HUES64 (cell line): Measurements from ENCODE around the gene SEMA5A.

Experiments used
- H3K27ac ChIP-seq: 2 replicates; pipeline ENCODE4 v1.7.0; 2013; ENCODE audit warnings: low read depth, low read length, inconsistent platforms
- H3K27me3 ChIP-seq: 2 replicates; pipeline ENCODE4 v1.6.1; 2013; ENCODE audit warnings: mild to moderate bottlenecking, low read length; ENCODE audit not compliant: insufficient read depth
- H3K36me3 ChIP-seq: 2 replicates; pipeline ENCODE4 v1.6.1; 2013; ENCODE audit warnings: mild to moderate bottlenecking, low read length; ENCODE audit not compliant: insufficient read depth
- H3K4me1 ChIP-seq: 2 replicates; pipeline ENCODE4 v1.6.1; 2013; ENCODE audit warnings: mild to moderate bottlenecking, low read length, moderate library complexity; ENCODE audit not compliant: insufficient read depth
- H3K4me3 ChIP-seq: 2 replicates; pipeline ENCODE4 v1.5.1; 2013; ENCODE audit warnings: mild to moderate bottlenecking, low read length, moderate library complexity
- H3K9ac ChIP-seq: 2 replicates; pipeline ENCODE4 v1.6.1; 2013; ENCODE audit warnings: mild to moderate bottlenecking, low read depth, low read length
- H3K9me3 ChIP-seq: 2 replicates; pipeline ENCODE4 v1.6.1; 2013; ENCODE audit warnings: low read depth, low read length; ENCODE audit not compliant: insufficient read depth
- WGBS: fragments of 150-250, 120-280 bp; methylation state at CpG from one replicate; pipeline ENCODE4 v1.1.7; 2013; ENCODE audit warnings: missing lambda C conversion rate; 5-methylcytosine and 5-hydroxymethylcytosine counted together

The SEMA5A gene

DNA sequence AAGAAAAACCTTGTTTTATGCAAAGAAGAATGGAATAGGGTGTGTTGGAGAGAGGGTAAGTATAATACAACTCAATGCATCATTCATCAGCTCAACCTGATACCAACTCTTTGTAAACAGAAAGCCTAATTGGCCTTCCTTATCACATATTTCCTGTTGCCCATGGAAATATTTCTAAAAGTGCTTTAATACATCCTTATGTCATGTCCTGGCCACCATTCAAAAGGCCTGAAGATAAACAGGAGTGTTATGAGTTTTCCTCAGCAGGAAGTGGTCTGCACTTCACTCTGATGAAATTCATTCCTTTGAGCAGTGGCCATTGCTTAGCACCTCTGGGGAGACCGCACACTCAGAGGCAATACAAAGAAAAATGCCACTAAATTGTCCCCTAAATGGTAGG lies 511.2 kb downstream of the SEMA5A start:
- no peak overlapping the region for H3K4me3 ChIP-seq
- H3K36me3 ChIP-seq = no peaks in the 10 kb centered on the region
- H3K27me3 ChIP-seq = no peaks in the 10 kb centered on the region
- no peak overlapping the region for H3K9ac ChIP-seq
- H3K4me1 ChIP-seq = 0 out of 2 replicates have a peak, but pooled peaks cover 5% of the 10 kb centered on the region
- H3K27ac ChIP-seq = no peak overlapping the region
- 95% methylated on average over 1 of the region's 1 CpG for WGBS
- no peaks in the 10 kb centered on the region for H3K9me3 ChIP-seq

DNA sequence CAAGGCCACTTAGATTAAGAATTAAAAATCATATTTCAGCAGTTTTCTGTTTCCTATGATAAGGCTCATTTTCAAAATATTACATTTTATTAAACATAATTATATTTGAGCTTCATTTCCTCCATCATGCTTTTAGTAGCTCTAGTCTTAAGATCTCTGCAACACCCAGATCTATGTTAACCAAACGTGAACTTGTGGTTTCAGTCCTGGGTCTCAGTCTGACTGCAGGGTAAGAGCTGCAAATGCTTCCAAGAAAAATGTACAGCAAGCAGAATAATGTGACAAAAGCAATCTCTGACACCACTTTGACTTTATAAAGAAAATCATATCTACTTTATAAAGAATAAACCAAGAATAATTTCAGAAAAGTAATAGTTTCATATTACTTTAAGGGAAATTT lies 512.4 kb downstream of the SEMA5A start:
- Histone ChIP-seq H3K4me1 (0 out of 2 replicates have a peak, but pooled peaks cover 5% of the 10 kb centered on the region), H3K9me3 (no peaks in the 10 kb centered on the region), H3K36me3 (no peaks in the 10 kb centered on the region), H3K27me3 (no peaks in the 10 kb centered on the region), H3K27ac (no peak overlapping the region), H3K9ac (no peak overlapping the region), H3K4me3 (no peak overlapping the region)
- WGBS = 89% methylated on average over 1 of the region's 1 CpG

DNA sequence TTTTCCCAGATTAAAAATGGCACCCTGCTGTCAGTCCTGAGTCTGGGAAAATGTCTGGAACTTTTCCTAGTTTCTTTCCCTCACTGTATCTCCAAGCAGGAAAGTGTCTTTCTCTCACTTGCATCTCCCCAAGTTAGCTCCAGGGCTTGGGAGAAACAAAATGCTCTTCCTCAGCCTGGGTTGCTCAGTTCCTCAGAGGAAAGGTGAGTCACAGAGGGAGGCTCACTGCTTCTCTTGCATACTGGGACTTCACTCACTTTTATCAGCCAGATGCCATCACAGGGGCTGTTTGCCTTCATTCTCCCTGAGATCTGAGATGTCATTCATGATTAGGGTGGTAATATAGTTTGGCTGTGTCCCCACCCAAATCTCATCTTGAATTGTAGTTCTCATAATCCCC lies 519.9 kb downstream of the SEMA5A start:
- H3K4me3 ChIP-seq = no peak overlapping the region
- H3K9me3 ChIP-seq = peaks cover 21% of the 10 kb centered on the region; the same call in 1 of the 2 replicates
- no peaks in the 10 kb centered on the region for H3K36me3 ChIP-seq
- H3K27ac ChIP-seq = no peak overlapping the region
- no peak overlapping the region for H3K9ac ChIP-seq
- no peaks in the 10 kb centered on the region for H3K4me1 ChIP-seq
- no peaks in the 10 kb centered on the region for H3K27me3 ChIP-seq

DNA sequence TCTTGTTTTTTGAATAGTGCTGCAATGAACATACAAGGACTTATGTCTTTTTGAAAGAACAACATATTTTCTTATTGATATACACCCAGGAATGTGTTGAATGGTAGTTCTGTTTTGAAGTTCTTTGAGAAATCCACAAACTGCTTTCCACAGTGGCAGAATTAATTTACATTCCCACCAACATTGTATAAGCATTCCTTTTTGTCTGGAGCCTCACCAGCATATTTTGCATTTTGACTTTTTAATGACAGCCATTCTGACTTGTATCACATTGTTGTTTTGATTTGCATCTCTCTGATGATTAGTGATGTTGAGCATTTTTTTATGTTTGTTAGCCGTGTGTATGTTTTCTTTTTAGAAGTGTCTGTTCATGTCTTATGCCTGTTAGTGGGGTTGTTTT lies 524.9 kb downstream of the SEMA5A start:
- no peak overlapping the region for H3K27ac ChIP-seq
- WGBS = 82% methylated on average over 1 of the region's 1 CpG
- H3K9me3 ChIP-seq = peaks cover 16% of the 10 kb centered on the region; the same call in 1 of the 2 replicates
- H3K36me3 ChIP-seq = no peaks in the 10 kb centered on the region
- H3K4me3 ChIP-seq = no peak overlapping the region
- H3K4me1 ChIP-seq = no peaks in the 10 kb centered on the region
- no peak overlapping the region for H3K9ac ChIP-seq
- no peaks in the 10 kb centered on the region for H3K27me3 ChIP-seq

- H3K9me3 ChIP-seq = no peaks in the 10 kb centered on the region
- H3K36me3 ChIP-seq = no peaks in the 10 kb centered on the region
- no peaks in the 10 kb centered on the region for H3K27me3 ChIP-seq
- H3K27ac ChIP-seq = no peak overlapping the region
- H3K9ac ChIP-seq = no peak overlapping the region
- H3K4me3 ChIP-seq = no peak overlapping the region
- no peaks in the 10 kb centered on the region for H3K4me1 ChIP-seq
- 84% methylated on average over 2 of the region's 2 CpGs for WGBS
Measured at GRCh38 chr5:9015937-9016270, 530.0 kb downstream of the SEMA5A start.

GRCh38 chr5:9015260-9015936 lies 530.5 kb downstream of the SEMA5A start:
- 58% methylated on average over 3 of the region's 5 CpGs for WGBS
- Histone ChIP-seq H3K27ac (no peak overlapping the region), H3K9ac (no peak overlapping the region), H3K9me3 (no peaks in the 10 kb centered on the region), H3K4me1 (no peaks in the 10 kb centered on the region), H3K4me3 (no peak overlapping the region), H3K27me3 (no peaks in the 10 kb centered on the region), H3K36me3 (no peaks in the 10 kb centered on the region)

- Histone ChIP-seq H3K9me3 (no peaks in the 10 kb centered on the region), H3K36me3 (no peaks in the 10 kb centered on the region), H3K9ac (no peak overlapping the region), H3K27me3 (no peaks in the 10 kb centered on the region), H3K4me3 (no peak overlapping the region), H3K4me1 (no peaks in the 10 kb centered on the region), H3K27ac (no peak overlapping the region)
- 95% methylated on average over 6 of the region's 6 CpGs for WGBS
Measured at GRCh38 chr5:9013147-9013546, 532.7 kb downstream of the SEMA5A start.

DNA sequence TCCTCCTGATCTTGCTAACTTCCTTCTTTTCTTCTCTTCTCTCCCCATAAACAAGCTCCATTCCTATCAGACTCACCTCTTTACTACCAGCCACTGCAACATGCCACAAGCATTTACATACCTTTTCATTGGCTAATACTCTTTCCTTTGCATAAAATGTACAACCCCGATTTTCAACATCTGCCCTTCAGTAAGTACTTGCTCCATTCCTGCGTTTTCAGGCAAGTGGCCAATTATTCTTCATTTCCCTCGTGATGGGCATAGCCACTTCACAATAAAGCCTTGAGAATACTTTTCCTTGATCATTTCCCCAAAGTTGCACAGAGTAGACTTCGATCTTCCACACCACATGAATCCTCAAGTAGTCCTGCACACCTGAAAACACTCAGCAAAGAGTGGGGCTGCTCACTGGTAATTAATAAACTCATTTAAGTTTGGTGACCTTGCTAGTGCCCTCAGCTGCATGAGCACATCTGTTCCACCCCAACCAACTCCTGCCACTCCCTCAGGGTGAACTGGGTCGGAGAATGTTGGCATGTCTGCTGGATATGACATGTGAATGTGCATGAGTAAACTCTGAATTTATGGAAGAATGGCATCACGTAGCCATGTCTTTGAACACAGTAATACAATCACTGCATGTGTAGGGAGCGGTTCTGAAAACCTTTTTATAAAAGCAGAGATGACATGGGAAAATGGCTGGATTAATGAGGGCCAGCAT lies 535.8 kb downstream of the SEMA5A start:
- WGBS = 87% methylated on average over 7 of the region's 7 CpGs
- no peak overlapping the region for H3K27ac ChIP-seq
- H3K36me3 ChIP-seq = no peaks in the 10 kb centered on the region
- no peaks in the 10 kb centered on the region for H3K27me3 ChIP-seq
- no peak overlapping the region for H3K4me3 ChIP-seq
- H3K9me3 ChIP-seq = no peaks in the 10 kb centered on the region
- H3K4me1 ChIP-seq = no peaks in the 10 kb centered on the region
- no peak overlapping the region for H3K9ac ChIP-seq

- Histone ChIP-seq H3K27ac (no peak overlapping the region), H3K27me3 (no peaks in the 10 kb centered on the region)
- WGBS = no CpG with 5 or more reads among the region's 1 CpG
Measured at GRCh38 chr5:8997542-8998070, 548.3 kb downstream of the SEMA5A start.

DNA sequence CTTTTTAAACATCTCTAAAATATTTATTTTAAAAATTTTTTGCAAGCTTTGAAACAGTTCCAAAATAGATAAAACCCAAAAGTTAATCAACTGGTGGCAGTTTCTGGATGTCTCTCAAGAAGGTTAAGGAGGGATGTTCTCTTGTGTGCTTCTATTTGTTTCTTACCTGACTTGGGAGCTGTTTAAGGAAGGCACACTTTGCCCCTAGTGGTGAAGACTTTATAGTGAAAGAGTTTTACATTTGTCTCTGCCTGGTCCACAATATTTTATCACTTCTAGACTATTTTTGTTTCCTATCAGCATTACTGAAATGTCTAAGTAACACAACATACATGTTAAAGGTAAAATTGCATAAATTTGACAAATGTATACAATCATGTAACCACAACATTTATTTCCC lies 552.8 kb downstream of the SEMA5A start:
- Histone ChIP-seq H3K9ac (no peak overlapping the region), H3K9me3 (no peaks in the 10 kb centered on the region), H3K4me1 (peaks cover 7% of the 10 kb centered on the region), H3K27ac (no peak overlapping the region), H3K27me3 (no peaks in the 10 kb centered on the region), H3K36me3 (no peaks in the 10 kb centered on the region), H3K4me3 (no peak overlapping the region)

More at GRCh38 chr5:8997542-8998070, 548.3 kb downstream of the SEMA5A start:
- Histone ChIP-seq H3K36me3 (no peaks in the 10 kb centered on the region), H3K9ac (no peak overlapping the region), H3K9me3 (no peaks in the 10 kb centered on the region), H3K4me3 (no peak overlapping the region), H3K4me1 (peaks cover 9% of the 10 kb centered on the region)
